Endothelial cell of umbilical vein (primary cell): ENCODE measurements around the gene MAPKAPK2. TPM values are rescaled to one million over a fixed set of nuclear protein-coding genes. Genes with fewer than 3 reads are reported as not detected.

Experiments used
- BruUV-seq: library from RNA; stranded (reverse); fragments of 400-500 nt; replicated peaks from 2 replicates; lab custom pipeline; 2021; lab: Mats Ljungman, UMichigan
- CTCF ChIA-PET: fragments of 300-600, 350-600 bp; sonication (Branson Sonifier 250); formaldehyde crosslinking; loops from one replicate; lab custom pipeline; 2021; ENCODE audit warnings: antibody characterized with exemption, inconsistent platforms; lab: Charles Lee
- POLR2A ChIA-PET: fragments of 300-600, 350-600 bp; sonication (Branson Sonifier 250); formaldehyde crosslinking; loops from one replicate; lab custom pipeline; 2021; ENCODE audit warnings: antibody characterized with exemption, inconsistent platforms; lab: Charles Lee
- DNase-seq: peaks from one replicate; pipeline ENCODE4 v3.0.0-alpha.2; 2011; ENCODE audit warnings: low read depth, low spot score
- FAIRE-seq: peaks from 2 replicates; lab custom pipeline; 2011; peaks lifted over from hg19 to GRCh38; lab: Jason Lieb, UNC
- H2AFZ ChIP-seq: 2 replicates; pipeline ENCODE4 v1.6.0; 2012; ENCODE audit warnings: low read depth, low read length, control low read depth, inconsistent platforms
- H3K27ac ChIP-seq: 2 replicates; pipeline ENCODE4 v1.5.1; 2011; ENCODE audit warnings: low read depth, mild to moderate bottlenecking, control low read depth, low read length, moderate library complexity; ENCODE audit not compliant: insufficient read depth
- H3K27me3 ChIP-seq, 2 experiments: 2 replicates each; pipeline versions ENCODE4 v1.6.0 to v1.6.1; 2011; ENCODE audit warnings: low read length in 2 of 2, mixed read lengths in 1 of 2; ENCODE audit not compliant: control insufficient read depth in 2 of 2, insufficient read depth in 2 of 2
- H3K36me3 ChIP-seq, 2 experiments: 2 replicates in 1 of 2; 3 replicates in 1 of 2; pipeline ENCODE4 v1.5.1; 2011; ENCODE audit warnings: low read length in 2 of 2, mild to moderate bottlenecking in 1 of 2, moderate library complexity in 1 of 2; ENCODE audit not compliant: control insufficient read depth in 2 of 2, insufficient read depth in 2 of 2; ENCODE audit errors: extremely low read depth in 1 of 2
- H3K4me1 ChIP-seq: 3 replicates; pipeline ENCODE4 v1.5.1; 2011; ENCODE audit warnings: mild to moderate bottlenecking, low read length; ENCODE audit not compliant: control insufficient read depth, insufficient read depth; ENCODE audit errors: extremely low read depth
- H3K4me2 ChIP-seq: 2 replicates; pipeline ENCODE4 v1.6.1; 2011; ENCODE audit warnings: low read length, control low read depth, mixed read lengths; ENCODE audit not compliant: insufficient read depth
- H3K4me3 ChIP-seq, 3 experiments: fragments of 200-600 bp in 1 of 3; sonication (generic), shearing (Covaris generic) in 1 of 3; replicated peaks in 1 of 3; 2 replicates each; pipeline ENCODE4 v1.5.1; 2011 to 2016; ENCODE audit warnings: control low read depth in 3 of 3, low read length in 3 of 3, mild to moderate bottlenecking in 2 of 3, inconsistent platforms in 1 of 3, low read depth in 1 of 3, moderate library complexity in 1 of 3; ENCODE audit not compliant: insufficient read depth in 1 of 3
- H3K79me2 ChIP-seq: 2 replicates; pipeline ENCODE4 v1.6.0; 2012; ENCODE audit warnings: low read length, inconsistent platforms; ENCODE audit not compliant: control insufficient read depth, insufficient read depth
- H3K9ac ChIP-seq: replicated peaks from 2 replicates; pipeline ENCODE3; 2011; ENCODE audit warnings: low read length, control low read depth; ENCODE audit not compliant: insufficient read depth; ENCODE audit errors: extremely low read depth
- H3K9me1 ChIP-seq: replicated peaks from 3 replicates; pipeline ENCODE4 v1.6.0; 2011; ENCODE audit warnings: mild to moderate bottlenecking, low read length; ENCODE audit not compliant: control insufficient read depth, insufficient read depth; ENCODE audit errors: extremely low read depth
- H3K9me3 ChIP-seq: replicated peaks from 2 replicates; pipeline ENCODE4 v1.5.1; 2012; ENCODE audit warnings: low read length, inconsistent platforms; ENCODE audit not compliant: control insufficient read depth, insufficient read depth
- H4K20me1 ChIP-seq: replicated peaks from 2 replicates; pipeline ENCODE3; 2011; ENCODE audit warnings: mild to moderate bottlenecking, low read length; ENCODE audit not compliant: control insufficient read depth, insufficient read depth; ENCODE audit errors: extremely low read depth
- CTCF ChIP-seq, 2 donors: IDR thresholded peaks; 1 replicate in 1 of 2; 2 replicates in 1 of 2; pipeline ENCODE4 v1.5.1; 2011; ENCODE audit warnings: low read length in 2 of 2, mild to moderate bottlenecking in 2 of 2, moderate library complexity in 2 of 2, control low read depth in 1 of 2, inconsistent platforms in 1 of 2, low read depth in 1 of 2; ENCODE audit not compliant: insufficient read depth in 1 of 2; ENCODE audit errors: extremely low read depth in 1 of 2
- EZH2 ChIP-seq: IDR thresholded peaks from 2 replicates; pipeline ENCODE4 v1.6.1; 2012; ENCODE audit warnings: borderline replicate concordance, low read depth, mild to moderate bottlenecking, moderate library complexity, low read length, inconsistent platforms; ENCODE audit not compliant: severe bottlenecking
- FOS ChIP-seq: IDR thresholded peaks from 2 replicates; pipeline ENCODE4 v1.6.1; 2011; ENCODE audit warnings: mild to moderate bottlenecking, low read length, moderate library complexity, borderline replicate concordance; ENCODE audit not compliant: insufficient read depth
- GATA2 ChIP-seq: IDR thresholded peaks from 2 replicates; pipeline ENCODE4 v1.7.0; 2011; ENCODE audit warnings: low read depth, mild to moderate bottlenecking, moderate library complexity, mixed read lengths, low read length; ENCODE audit not compliant: insufficient read length, insufficient read depth
- JUN ChIP-seq: IDR thresholded peaks from 2 replicates; pipeline ENCODE4 v1.6.1; 2011; ENCODE audit warnings: borderline replicate concordance, low read depth; ENCODE audit not compliant: insufficient read length, insufficient read depth
- MAX ChIP-seq: IDR thresholded peaks from 2 replicates; pipeline ENCODE4 v1.6.1; 2011; ENCODE audit not compliant: insufficient read depth, insufficient read length
- MYC ChIP-seq: IDR thresholded peaks from one replicate; pipeline ENCODE4 v1.6.1; 2011; ENCODE audit warnings: mild to moderate bottlenecking, low read depth, low read length
- POLR2A ChIP-seq: IDR thresholded peaks from 2 replicates; pipeline ENCODE4 v1.6.1; 2012; ENCODE audit warnings: low read depth, mild to moderate bottlenecking, control low read depth, low read length
- POLR2AphosphoS5 ChIP-seq: IDR thresholded peaks from 2 replicates; pipeline ENCODE4 v1.6.1; 2012; ENCODE audit warnings: low read depth, mild to moderate bottlenecking, control low read depth, low read length, moderate library complexity; ENCODE audit not compliant: insufficient read depth
- dilution Hi-C: fragments of 300-500 bp; cut with MboI; formaldehyde crosslinking; loops from one replicate; pipeline ENCODE4 v1.15.0; 2019; ENCODE audit warnings: low sequenced_read_pairs; ENCODE audit not compliant: extremely low pct_ligation_motif_present
- intact Hi-C: fragments of 100-400 bp; cut with micrococcal nuclease; formaldehyde crosslinking; loops from one replicate; pipeline ENCODE4 v1.10.0; 2022
- polyA plus RNA-seq, 4 experiments: library from polyadenylated mRNA; depleted of rRNA in 3 of 4; stranded (reverse) in 3 of 4; unstranded in 1 of 4; fragments of >200 nt; gene quantifications; 2 replicates each; pipeline versions ENCODE4 v1.2.1 to v1.2.3, GENCODE V29; 2011 to 2012; ENCODE audit warnings: missing spikeins in 1 of 4
- total RNA-seq: library from RNA; stranded (reverse); gene quantifications from 2 replicates; pipeline ENCODE4 v1.2.3, GENCODE V29; 2021

The MAPKAPK2 gene
- total and polyA plus RNA-seq, 2 donors (not counting 3 experiments of a cell fraction or from before 2014, with no cell fraction given) = 52.9 to 69.1 TPM

GRCh38 chr1:206674236-206674635, 10.5 kb upstream of the MAPKAPK2 start:
- dilution Hi-C loops = no loop called here

GRCh38 chr1:206674745-206675175, 9.9 kb upstream of the MAPKAPK2 start:
- H3K4me2 ChIP-seq = no peak overlapping the region
- H3K36me3 ChIP-seq = no peaks in the 10 kb centered on the region
- no peaks in the 10 kb centered on the region for H4K20me1 ChIP-seq
- H3K79me2 ChIP-seq = no peaks in the 10 kb centered on the region
- no peak overlapping the region for H2AFZ ChIP-seq
- peaks cover 10% of the 10 kb centered on the region for H3K4me1 ChIP-seq
- H3K9me1 ChIP-seq = no peaks in the 10 kb centered on the region
- no peak overlapping the region for H3K27ac ChIP-seq
- dilution Hi-C loops = no loop called here
- H3K9me3 ChIP-seq = no peaks in the 10 kb centered on the region
- peaks cover 5 to 14% of the 10 kb centered on the region in 2 experiments for H3K27me3 ChIP-seq
- DNase-seq = no peak
- ChIA-PET CTCF (interaction anchor here (5.1 kb wide), 1 partner anchor 11 kb away, joined by 37 read pairs; no protein-coding TSS in a partner anchor), POLR2A (no interaction called here)
- FAIRE-seq = no peak
- no peak for TF ChIP-seq MAX
- TF ChIP-seq GATA2 = no peak
- TF ChIP-seq FOS = no peak
- no peak for TF ChIP-seq EZH2
- TF ChIP-seq JUN = no peak
- TF ChIP-seq CTCF (IDR thresholded peaks at IDR 0.05; ENCODE audit: extremely low read depth in 1 of 2, insufficient read depth in 1 of 2, low read depth in 1 of 2, low read length in 2 of 2) = no peak
- no peak for TF ChIP-seq MYC
- TF ChIP-seq POLR2AphosphoS5 = no peak
- no peak for TF ChIP-seq POLR2A
- intact Hi-C loops = no loop called here
- no peak overlapping the region for H3K9ac ChIP-seq
- no TSS peak for BruUV-seq
- H3K4me3 ChIP-seq = no peak overlapping the region

More at GRCh38 chr1:206674236-206674635, 10.5 kb upstream of the MAPKAPK2 start:
- H3K9ac ChIP-seq = no peak overlapping the region
- no peaks in the 10 kb centered on the region for H3K79me2 ChIP-seq
- no peaks in the 10 kb centered on the region for H3K9me3 ChIP-seq
- intact Hi-C loops = no loop called here
- H2AFZ ChIP-seq = no peak overlapping the region
- TF ChIP-seq EZH2 (no peak), FOS (no peak)
- H3K27ac ChIP-seq = no peak overlapping the region
- no peaks in the 10 kb centered on the region for H3K9me1 ChIP-seq
- peaks cover 7 to 11% of the 10 kb centered on the region in 2 experiments for H3K27me3 ChIP-seq
- POLR2A ChIA-PET = no interaction called here
- CTCF ChIA-PET = interaction anchor here (5.1 kb wide), 1 partner anchor 11 kb away, joined by 37 read pairs; no protein-coding TSS in a partner anchor
- no peak for FAIRE-seq
- DNase-seq = no peak
- H3K4me1 ChIP-seq = peaks cover 10% of the 10 kb centered on the region
- H3K4me3 ChIP-seq = no peak overlapping the region
- H3K4me2 ChIP-seq = no peak overlapping the region
- no peaks in the 10 kb centered on the region for H4K20me1 ChIP-seq
- no peaks in the 10 kb centered on the region for H3K36me3 ChIP-seq
- BruUV-seq = no TSS peak
